OCI-LY1 (cell line): ENCODE results near the gene DRC7.

Experiments used
- H2AFZ ChIP-seq: fragments of 200-600 bp; sonication (generic), shearing (Covaris generic); 2 replicates; pipeline ENCODE4 v1.6.0; 2014; ENCODE audit warnings: antibody characterized with exemption, mild to moderate bottlenecking, low read length
- H3F3A ChIP-seq: fragments of 200-600 bp; sonication (generic), shearing (Covaris generic); 2 replicates; pipeline ENCODE4 v1.6.0; 2014; ENCODE audit warnings: mild to moderate bottlenecking, antibody characterized with exemption, low read length, moderate library complexity; ENCODE audit not compliant: insufficient read depth
- H3K27ac ChIP-seq: fragments of 200-600 bp; sonication (generic); 2 replicates; pipeline ENCODE4 v1.5.1; 2014; ENCODE audit warnings: low read length, mixed run types, mild to moderate bottlenecking, low read depth; ENCODE audit not compliant: poor library complexity, severe bottlenecking
- H3K27me3 ChIP-seq: fragments of 200-600 bp; sonication (generic); 2 replicates; pipeline ENCODE4 v1.6.0; 2014; ENCODE audit warnings: antibody characterized with exemption, mild to moderate bottlenecking, low read length, moderate library complexity; ENCODE audit not compliant: insufficient read depth
- H3K36me3 ChIP-seq: fragments of 200-600 bp; sonication (generic); 2 replicates; pipeline ENCODE4 v1.6.1; 2014; ENCODE audit warnings: mild to moderate bottlenecking, antibody characterized with exemption, low read length, moderate library complexity, mixed read lengths; ENCODE audit not compliant: insufficient read depth
- H3K4me1 ChIP-seq: fragments of 200-600 bp; sonication (generic); 2 replicates; pipeline ENCODE4 v1.5.1; 2014; ENCODE audit warnings: mild to moderate bottlenecking, low read length, moderate library complexity; ENCODE audit not compliant: insufficient read depth, severe bottlenecking
- H3K4me2 ChIP-seq: fragments of 200-600 bp; sonication (generic), shearing (Covaris generic); 2 replicates; pipeline ENCODE4 v1.6.1; 2014; ENCODE audit warnings: low read length
- H3K4me3 ChIP-seq: fragments of 200-600 bp; sonication (generic); 2 replicates; pipeline ENCODE4 v1.5.1; 2014; ENCODE audit warnings: low read length, low read depth, mild to moderate bottlenecking, mixed read lengths; ENCODE audit not compliant: poor library complexity, severe bottlenecking
- H3K79me2 ChIP-seq: fragments of 200-600 bp; shearing (Covaris generic); 2 replicates; pipeline ENCODE4 v1.6.1; 2016; ENCODE audit warnings: mixed run types, low read length, mixed read lengths; ENCODE audit not compliant: insufficient read depth
- H3K9ac ChIP-seq: fragments of 200-600 bp; sonication (generic), shearing (Covaris generic); 2 replicates; pipeline ENCODE4 v1.6.1; 2014; ENCODE audit warnings: mild to moderate bottlenecking, low read length, mixed read lengths
- H3K9me2 ChIP-seq: fragments of 200-600 bp; sonication (generic), shearing (Covaris generic); 2 replicates; pipeline ENCODE4 v1.6.1; 2014; ENCODE audit warnings: low read depth, mild to moderate bottlenecking, low read length, mixed read lengths
- H3K9me3 ChIP-seq: fragments of 200-600 bp; shearing (Covaris generic); 2 replicates; pipeline ENCODE4 v1.6.1; 2014; ENCODE audit warnings: low read length, mixed read lengths
- H4K20me1 ChIP-seq: fragments of 200-600 bp; sonication (generic), shearing (Covaris generic); 2 replicates; pipeline ENCODE4 v1.6.0; 2016; ENCODE audit warnings: mild to moderate bottlenecking, low read length; ENCODE audit not compliant: insufficient read depth
- EZH2 ChIP-seq: fragments of 200-600 bp; sonication (generic), shearing (Covaris generic); IDR thresholded peaks from 2 replicates; pipeline ENCODE4 v1.8.0; 2017; ENCODE audit warnings: borderline replicate concordance, mixed run types, mild to moderate bottlenecking, antibody characterized with exemption, low read length, moderate library complexity, mixed read lengths
- TF ChIP-seq, protein P1 (sequence below): fragments of 200-600 bp; sonication (generic), shearing (Covaris generic); IDR thresholded peaks from 2 replicates; pipeline ENCODE4 v1.5.1; 2017; ENCODE audit warnings: mild to moderate bottlenecking, antibody characterized with exemption, low read length, moderate library complexity, mixed read lengths

Gene DRC7

DNA sequence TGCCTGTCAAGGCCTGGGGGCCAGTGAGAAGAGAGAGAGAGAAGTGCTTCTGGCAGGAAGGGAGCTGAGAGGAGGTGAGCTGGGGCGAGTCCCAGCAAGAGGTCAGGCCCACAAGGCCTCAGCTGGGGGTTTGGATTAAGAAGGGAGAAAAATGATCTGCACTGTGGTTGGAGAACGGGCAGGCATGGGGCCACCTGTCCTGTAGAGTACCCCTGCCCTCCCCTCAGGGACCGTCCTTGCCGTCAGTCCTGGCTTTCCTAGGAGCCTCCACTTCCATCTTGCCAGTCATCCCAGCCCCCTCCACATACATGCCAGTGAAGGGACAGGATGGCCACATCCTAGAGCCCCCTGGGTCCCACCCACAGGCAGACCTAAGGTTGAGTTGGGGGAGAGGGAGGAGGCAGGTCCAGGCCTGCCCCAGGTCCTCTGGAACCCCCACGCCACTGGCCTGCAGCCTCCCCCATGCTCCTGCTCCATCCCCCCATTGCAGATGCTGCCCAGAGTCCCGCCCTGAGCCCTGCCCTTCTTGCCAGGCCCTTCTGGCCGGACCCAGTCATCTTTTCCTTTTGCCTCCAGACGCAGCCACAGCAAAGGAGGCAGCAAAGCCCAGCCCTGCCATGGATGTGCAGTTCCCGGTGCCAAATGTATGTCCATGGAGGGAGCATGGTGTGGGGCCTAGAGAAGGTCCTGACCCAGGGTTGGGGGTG, 59.9 kb downstream of the DRC7 start:
- Histone ChIP-seq H2AFZ (no peak overlapping the region), H3K27ac (no peak overlapping the region), H3K9me3 (no peaks in the 10 kb centered on the region), H3K4me3 (no peak overlapping the region), H3K4me2 (no peak overlapping the region), H3K27me3 (no peaks in the 10 kb centered on the region), H3K9ac (no peak overlapping the region), H4K20me1 (no peaks in the 10 kb centered on the region), H3K36me3 (peaks cover 8% of the 10 kb centered on the region), H3K79me2 (no peaks in the 10 kb centered on the region), H3K9me2 (no peaks in the 10 kb centered on the region), H3F3A (no peaks in the 10 kb centered on the region), H3K4me1 (no peaks in the 10 kb centered on the region)
- TF ChIP-seq EZH2: no peak
- TF ChIP-seq, protein P1, sequence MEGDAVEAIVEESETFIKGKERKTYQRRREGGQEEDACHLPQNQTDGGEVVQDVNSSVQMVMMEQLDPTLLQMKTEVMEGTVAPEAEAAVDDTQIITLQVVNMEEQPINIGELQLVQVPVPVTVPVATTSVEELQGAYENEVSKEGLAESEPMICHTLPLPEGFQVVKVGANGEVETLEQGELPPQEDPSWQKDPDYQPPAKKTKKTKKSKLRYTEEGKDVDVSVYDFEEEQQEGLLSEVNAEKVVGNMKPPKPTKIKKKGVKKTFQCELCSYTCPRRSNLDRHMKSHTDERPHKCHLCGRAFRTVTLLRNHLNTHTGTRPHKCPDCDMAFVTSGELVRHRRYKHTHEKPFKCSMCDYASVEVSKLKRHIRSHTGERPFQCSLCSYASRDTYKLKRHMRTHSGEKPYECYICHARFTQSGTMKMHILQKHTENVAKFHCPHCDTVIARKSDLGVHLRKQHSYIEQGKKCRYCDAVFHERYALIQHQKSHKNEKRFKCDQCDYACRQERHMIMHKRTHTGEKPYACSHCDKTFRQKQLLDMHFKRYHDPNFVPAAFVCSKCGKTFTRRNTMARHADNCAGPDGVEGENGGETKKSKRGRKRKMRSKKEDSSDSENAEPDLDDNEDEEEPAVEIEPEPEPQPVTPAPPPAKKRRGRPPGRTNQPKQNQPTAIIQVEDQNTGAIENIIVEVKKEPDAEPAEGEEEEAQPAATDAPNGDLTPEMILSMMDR: no peak

- Histone ChIP-seq H3K36me3 (peaks cover 8% of the 10 kb centered on the region), H3K27ac (no peak overlapping the region)
Measured at GRCh38 chr16:57755061-57755684, 60.6 kb downstream of the DRC7 start.

DNA sequence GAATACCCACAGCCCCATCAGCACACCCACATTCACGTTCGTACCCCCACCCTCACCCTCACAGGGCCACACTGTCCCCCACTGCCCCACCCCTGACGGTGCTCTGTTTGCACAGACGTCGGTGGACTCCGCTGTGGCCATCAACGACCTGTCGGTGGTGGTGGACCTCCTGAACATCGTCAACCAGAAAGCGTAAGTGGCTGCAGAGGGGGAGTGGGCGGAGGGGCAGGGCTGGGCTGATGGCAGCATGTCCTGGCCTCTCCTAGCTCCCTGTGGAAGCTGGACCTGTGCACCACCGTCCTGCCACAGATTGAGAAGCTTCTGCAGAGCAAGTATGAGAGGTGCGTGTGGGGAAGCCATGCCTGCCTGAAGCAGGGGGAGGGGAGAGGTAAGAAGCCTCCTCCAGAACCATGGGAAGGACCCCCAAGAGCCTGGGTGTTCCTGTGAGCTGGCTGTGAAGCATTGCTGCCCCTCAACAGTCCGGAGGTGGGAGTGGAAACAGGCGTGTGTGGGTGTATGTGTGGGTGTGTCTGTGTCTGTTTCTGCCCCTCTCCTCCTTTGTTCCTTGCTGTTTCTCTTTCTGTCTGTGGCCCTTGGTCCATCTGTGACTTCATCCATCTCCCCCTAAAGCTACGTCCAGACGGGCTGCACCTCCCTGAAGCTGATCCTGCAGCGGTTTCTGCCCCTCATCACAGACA, 61.3 kb downstream of the DRC7 start:
- no peak overlapping the region for H3K4me3 ChIP-seq
- no peaks in the 10 kb centered on the region for H3K4me1 ChIP-seq
- no peaks in the 10 kb centered on the region for H3K9me2 ChIP-seq
- H3K79me2 ChIP-seq: no peaks in the 10 kb centered on the region
- H3K36me3 ChIP-seq: peaks cover 8% of the 10 kb centered on the region
- H3K9me3 ChIP-seq: no peaks in the 10 kb centered on the region
- H3K9ac ChIP-seq: no peak overlapping the region
- no peaks in the 10 kb centered on the region for H3K27me3 ChIP-seq
- no peak for TF ChIP-seq EZH2
- TF ChIP-seq, protein P1: no peak
- H2AFZ ChIP-seq: no peak overlapping the region
- no peaks in the 10 kb centered on the region for H4K20me1 ChIP-seq
- no peak overlapping the region for H3K27ac ChIP-seq
- no peak overlapping the region for H3K4me2 ChIP-seq
- H3F3A ChIP-seq: no peaks in the 10 kb centered on the region

More at GRCh38 chr16:57755061-57755684, 60.6 kb downstream of the DRC7 start:
- Histone ChIP-seq H3K4me3 (no peak overlapping the region), H4K20me1 (no peaks in the 10 kb centered on the region), H3F3A (no peaks in the 10 kb centered on the region), H2AFZ (no peak overlapping the region), H3K4me1 (no peaks in the 10 kb centered on the region), H3K9ac (no peak overlapping the region), H3K4me2 (no peak overlapping the region), H3K9me3 (no peaks in the 10 kb centered on the region), H3K27me3 (no peaks in the 10 kb centered on the region), H3K79me2 (no peaks in the 10 kb centered on the region), H3K9me2 (no peaks in the 10 kb centered on the region)
- TF ChIP-seq, protein P1: no peak; the same call in 1 of the 2 replicates
- TF ChIP-seq EZH2: no peak
